RCC 7860 (cell line): Measurements from ENCODE around the gene ELMO1.

Experiments used
- DNase-seq: peaks from one replicate; pipeline ENCODE4 v3.0.0-alpha.2; 2015; ENCODE audit warnings: low spot score
- FAIRE-seq: peaks from 2 replicates; lab custom pipeline; 2012; peaks lifted over from hg19 to GRCh38; lab: Jason Lieb, UNC

ELMO1 gene

GRCh38 chr7:37282093-37282444 lies 166.6 kb downstream of the ELMO1 start:
- DNase-seq (no peak), FAIRE-seq (no peak)

- FAIRE-seq (no peak), DNase-seq (no peak)
Observed at GRCh38 chr7:37281368-37282092, 167.1 kb downstream of the ELMO1 start.

GRCh38 chr7:37277513-37277912 lies 171.2 kb downstream of the ELMO1 start:
- FAIRE-seq (no peak), DNase-seq (no peak)

GRCh38 chr7:37275078-37275710 lies 173.5 kb downstream of the ELMO1 start:
- DNase-seq, result no peak
- FAIRE-seq, result no peak

GRCh38 chr7:37273891-37274290 lies 174.8 kb downstream of the ELMO1 start:
- DNase-seq (no peak), FAIRE-seq (no peak)

GRCh38 chr7:37269711-37270508 lies 178.8 kb downstream of the ELMO1 start:
- no peak for DNase-seq
- no peak for FAIRE-seq

- DNase-seq (no peak), FAIRE-seq (no peak)
Observed at GRCh38 chr7:37267251-37267650, 181.4 kb downstream of the ELMO1 start.

- no peak for DNase-seq
Observed at GRCh38 chr7:37265876-37266275, 182.8 kb downstream of the ELMO1 start.

GRCh38 chr7:37265006-37265405 lies 183.7 kb downstream of the ELMO1 start:
- FAIRE-seq, result no peak
- DNase-seq, result no peak

More at GRCh38 chr7:37265876-37266275, 182.8 kb downstream of the ELMO1 start:
- FAIRE-seq, result no peak

- FAIRE-seq (no peak), DNase-seq (no peak)
Observed at GRCh38 chr7:37262181-37262580, 186.5 kb downstream of the ELMO1 start.

- no peak for FAIRE-seq
- no peak for DNase-seq
Observed at GRCh38 chr7:37259319-37259821, 189.3 kb downstream of the ELMO1 start.

GRCh38 chr7:37256631-37257030 lies 192.0 kb downstream of the ELMO1 start:
- FAIRE-seq (no peak), DNase-seq (no peak)

GRCh38 chr7:37255327-37255944 lies 193.2 kb downstream of the ELMO1 start:
- FAIRE-seq (no peak), DNase-seq (no peak)

GRCh38 chr7:37251222-37251621 lies 197.4 kb downstream of the ELMO1 start:
- DNase-seq, result no peak
- no peak for FAIRE-seq

GRCh38 chr7:37249240-37249639 lies 199.4 kb downstream of the ELMO1 start:
- no peak for FAIRE-seq
- DNase-seq, result no peak

GRCh38 chr7:37248396-37248861 lies 200.2 kb downstream of the ELMO1 start:
- no peak for FAIRE-seq
- no peak for DNase-seq

GRCh38 chr7:37247861-37248260 lies 200.8 kb downstream of the ELMO1 start:
- DNase-seq, result no peak
- FAIRE-seq, result no peak

- no peak for FAIRE-seq
Observed at GRCh38 chr7:37245590-37245989, 203.1 kb downstream of the ELMO1 start.

GRCh38 chr7:37236906-37237305 lies 211.8 kb downstream of the ELMO1 start:
- no peak for FAIRE-seq

More at GRCh38 chr7:37245590-37245989, 203.1 kb downstream of the ELMO1 start:
- DNase-seq, result no peak

GRCh38 chr7:37235813-37236212 lies 212.9 kb downstream of the ELMO1 start:
- no peak for DNase-seq
- no peak for FAIRE-seq

More at GRCh38 chr7:37236906-37237305, 211.8 kb downstream of the ELMO1 start:
- no peak for DNase-seq

- FAIRE-seq (no peak), DNase-seq (peak; percentile 11)
Observed at GRCh38 chr7:37234928-37235327, 213.7 kb downstream of the ELMO1 start.
